Endodermal cell (in vitro differentiated cells): ENCODE data around the gene PEX6. TPM values are rescaled to one million over a fixed set of nuclear protein-coding genes. Genes with fewer than 3 reads are reported as not detected.

Experiments
- DNase-seq: peaks from one replicate; pipeline ENCODE4 v3.0.0-alpha.2; 2017
- H3K27ac ChIP-seq: 2 replicates; pipeline ENCODE4 v1.5.1; 2013; ENCODE audit warnings: mild to moderate bottlenecking, low read depth, low read length, moderate library complexity
- H3K27me3 ChIP-seq: 2 replicates; pipeline ENCODE4 v1.6.1; 2013; ENCODE audit warnings: mild to moderate bottlenecking, low read length, moderate library complexity; ENCODE audit not compliant: insufficient read depth, control insufficient read depth, poor library complexity, severe bottlenecking
- H3K36me3 ChIP-seq: 2 replicates; pipeline ENCODE4 v1.7.0; 2013; ENCODE audit warnings: mild to moderate bottlenecking, low read length, moderate library complexity; ENCODE audit not compliant: control insufficient read depth, insufficient read depth
- H3K4me1 ChIP-seq: one replicate; pipeline ENCODE4 v1.7.0; 2013; ENCODE audit warnings: low read length; ENCODE audit not compliant: control insufficient read depth, insufficient read depth
- H3K4me3 ChIP-seq: 2 replicates; pipeline ENCODE4 v1.5.1; 2013; ENCODE audit warnings: mild to moderate bottlenecking, low read length, moderate library complexity
- H3K9ac ChIP-seq: 2 replicates; pipeline ENCODE4 v1.6.1; 2013; ENCODE audit warnings: mild to moderate bottlenecking, low read length, moderate library complexity; ENCODE audit not compliant: poor library complexity, severe bottlenecking; ENCODE audit errors: extremely low read depth
- H3K9me3 ChIP-seq: 2 replicates; pipeline ENCODE4 v1.6.1; 2013; ENCODE audit warnings: mild to moderate bottlenecking, low read length, moderate library complexity; ENCODE audit not compliant: control insufficient read depth
- H3K27ac Mint-ChIP-seq: 2 replicates; pipeline ENCODE4 v1.8.0; 2020; ENCODE audit warnings: mixed read lengths
- H3K27me3 Mint-ChIP-seq: 2 replicates; pipeline ENCODE4 v1.8.0; 2021; ENCODE audit warnings: mild to moderate bottlenecking, mixed read lengths; ENCODE audit not compliant: insufficient read depth
- H3K36me3 Mint-ChIP-seq: 2 replicates; pipeline ENCODE4 v1.8.0; 2020; ENCODE audit warnings: low read depth, mixed read lengths
- H3K4me1 Mint-ChIP-seq: 2 replicates; pipeline ENCODE4 v1.8.0; 2020; ENCODE audit warnings: mixed read lengths
- H3K4me3 Mint-ChIP-seq: 2 replicates; pipeline ENCODE4 v1.8.0; 2020; ENCODE audit warnings: mild to moderate bottlenecking, moderate library complexity, mixed read lengths
- H3K9me3 Mint-ChIP-seq: 2 replicates; pipeline ENCODE4 v1.8.0; 2020; ENCODE audit warnings: mild to moderate bottlenecking, mixed read lengths
- CTCF ChIP-seq: fragments of 200-600 bp; sonication (generic); conservative IDR thresholded peaks from 2 replicates; pipeline ENCODE4 v1.5.0; 2021; ENCODE audit warnings: antibody characterized with exemption, mild to moderate bottlenecking
- WGBS, 2 experiments: methylation state at CpG; one replicate each; pipeline versions ENCODE4 v1.1.5 to v1.1.7; 2013; ENCODE audit warnings: missing lambda C conversion rate in 2 of 2, mixed read lengths in 1 of 2; ENCODE audit not compliant: insufficient coverage in 1 of 2, insufficient read length in 1 of 2; 5-methylcytosine and 5-hydroxymethylcytosine counted together
- total RNA-seq, 2 donors: library from RNA; stranded (reverse); fragmentation: NEBNext Ultra II Directional in 1 of 2; extraction: Animal tissue kit (Norgen Biotek cat#: 25700) in 1 of 2; gene quantifications; 2 replicates in 1 of 2; 3 replicates in 1 of 2; pipeline ENCODE4 v1.2.1, GENCODE V29; 2021

The PEX6 gene
- total RNA-seq, 2 donors from 2014 or later, result 17.2 to 21.4 TPM

GRCh38 chr6:42915732-42916131, 63.2 kb downstream of the PEX6 start, which contains the start of gene PTCRA:
TSS of gene PTCRA (plus strand) at chr6:42916053. CDS start at chr6:42916070, 17 bp downstream.
- WGBS, 2 experiments, result 91 to 95% methylated on average over 6 to 10 of the region's 10 CpGs
- no peak within 1 kb of the TSS for H3K9ac ChIP-seq
- no peak within 1 kb of the TSS for H3K27ac ChIP-seq
- no peaks in the 10 kb centered on the region for H3K27me3 ChIP-seq
- H3K4me1 ChIP-seq, result no peaks in the 10 kb centered on the region
- DNase-seq, result no peak
- peaks cover 2% of the 10 kb centered on the region for H3K27me3 Mint-ChIP-seq
- H3K9me3 Mint-ChIP-seq, result no peaks in the 10 kb centered on the region
- H3K4me3 Mint-ChIP-seq, result no peak within 1 kb of the TSS
- no peaks in the 10 kb centered on the region for H3K4me1 Mint-ChIP-seq
- H3K36me3 ChIP-seq, result no peaks in the 10 kb centered on the region
- no peak within 1 kb of the TSS for H3K4me3 ChIP-seq
- no peak for TF ChIP-seq CTCF
- H3K9me3 ChIP-seq, result no peaks in the 10 kb centered on the region
- H3K36me3 Mint-ChIP-seq, result no peaks in the 10 kb centered on the region
- H3K27ac Mint-ChIP-seq, result peak within 1 kb of the TSS; percentile 44

GRCh38 chr6:42914546-42914945, 64.4 kb downstream of the PEX6 start:
- WGBS, 2 experiments, result 86 to 90% methylated on average over 4 of the region's 4 CpGs
- Mint-ChIP-seq H3K36me3 (no peaks in the 10 kb centered on the region), H3K27me3 (peaks cover 2% of the 10 kb centered on the region), H3K9me3 (no peaks in the 10 kb centered on the region), H3K4me1 (no peaks in the 10 kb centered on the region), H3K27ac (no peak overlapping the region), H3K4me3 (no peak overlapping the region)
- Histone ChIP-seq H3K9ac (no peak overlapping the region), H3K36me3 (no peaks in the 10 kb centered on the region), H3K9me3 (no peaks in the 10 kb centered on the region), H3K27me3 (no peaks in the 10 kb centered on the region), H3K27ac (no peak overlapping the region), H3K4me1 (no peaks in the 10 kb centered on the region), H3K4me3 (no peak overlapping the region)
- no peak for TF ChIP-seq CTCF
- no peak for DNase-seq

Other genes with a start within 250 kb of the PEX6 start
- gene TBCC, start 233.1 kb downstream of the PEX6 start, total RNA-seq, result 10 to 100 TPM; 16.7 to 21.9 TPM
- 10 to 100 TPM; 11.6 to 14.9 TPM for gene BICRAL, start 197.1 kb downstream of the PEX6 start, total RNA-seq
- 100 to 1,000 TPM; 112 to 114 TPM for gene RPL7L1, start 99.6 kb downstream of the PEX6 start, total RNA-seq
- not detected for gene PTCRA, start 63.1 kb downstream of the PEX6 start, total RNA-seq
- gene CNPY3, start 49.7 kb downstream of the PEX6 start, total RNA-seq, result 10 to 100 TPM; 72.7 to 73.6 TPM
- gene GNMT, start 18.4 kb downstream of the PEX6 start, total RNA-seq, result under 1 TPM; 0.75 to 0.84 TPM
- gene PPP2R5D, start 5.4 kb upstream of the PEX6 start, total RNA-seq, result 10 to 100 TPM; 57.5 to 59.1 TPM
- 100 to 1,000 TPM in 1 of 2 donors, 10 to 100 TPM in 1; 93.3 to 104 TPM for gene MEA1, start 34.8 kb upstream of the PEX6 start, total RNA-seq
- gene KLHDC3, start 35.1 kb upstream of the PEX6 start, total RNA-seq, result 100 to 1,000 TPM; 124 to 135 TPM
- 10 to 100 TPM; 76.9 to 80.6 TPM for gene RRP36, start 42.4 kb upstream of the PEX6 start, total RNA-seq
- gene CUL7, start 74.7 kb upstream of the PEX6 start, total RNA-seq, result 10 to 100 TPM; 39.0 to 51.7 TPM
- gene MRPL2, start 80.3 kb upstream of the PEX6 start, total RNA-seq, result 10 to 100 TPM; 51.6 to 65.2 TPM
- gene KLC4, start 80.5 kb upstream of the PEX6 start, total RNA-seq, result 10 to 100 TPM; 36.6 to 38.0 TPM
- gene PTK7, start 97.1 kb upstream of the PEX6 start, total RNA-seq, result 100 to 1,000 TPM; 167 to 183 TPM
- 10 to 100 TPM; 32.7 to 44.2 TPM for gene SRF, start 192.1 kb upstream of the PEX6 start, total RNA-seq
- 10 to 100 TPM; 30.3 to 34.1 TPM for gene CUL9, start 203.0 kb upstream of the PEX6 start, total RNA-seq